GM12878 (cell line): Measurements from ENCODE around the gene RPS5. TPM values are rescaled to one million over a fixed set of nuclear protein-coding genes. Genes with fewer than 3 reads are reported as not detected.

ENCODE experiments used
- ATAC-seq: fragments of 200-7000 bp; cut with Tn5 transposase; 3 replicates; pipeline ENCODE4 v1.9.1; 2020; ENCODE audit warnings: mild to moderate bottlenecking, moderate library complexity
- BruUV-seq: library from RNA; stranded (reverse); fragments of 400-500 nt; replicated peaks from 2 replicates; lab custom pipeline; 2021; lab: Mats Ljungman, UMichigan
- CTCF ChIA-PET: fragments of 300-600 bp; sonication (Branson Sonifier 250); formaldehyde crosslinking; extraction: SDS; loops from one replicate; lab custom pipeline; 2021; ENCODE audit warnings: inconsistent platforms; lab: Yijun Ruan, JAX
- POLR2A ChIA-PET: fragments of 350-600 bp; formaldehyde crosslinking; extraction: SDS; loops from one replicate; lab custom pipeline; 2021; ENCODE audit warnings: inconsistent platforms; lab: Charles Lee
- RAD21 ChIA-PET: fragments of 300-600 bp; sonication (Branson Sonifier 250); formaldehyde crosslinking; loops from one replicate; lab custom pipeline; 2023; ENCODE audit warnings: antibody characterized with exemption; ENCODE audit not compliant: unreplicated experiment; lab: Charles Lee
- SMC1A ChIA-PET: fragments of 300-600 bp; sonication (Branson Sonifier 250); formaldehyde crosslinking; loops from one replicate; lab custom pipeline; 2023; ENCODE audit not compliant: unreplicated experiment, uncharacterized antibody; lab: Charles Lee
- DNase-seq: peaks from one replicate; pipeline ENCODE4 v3.0.0-alpha.2; 2011; ENCODE audit warnings: low read depth, low spot score
- FAIRE-seq: peaks from 3 replicates; lab custom pipeline; 2011; peaks lifted over from hg19 to GRCh38; lab: Jason Lieb, UNC
- H2AFZ ChIP-seq: 2 replicates; pipeline ENCODE4 v1.6.0; 2011; ENCODE audit warnings: low read depth, low read length, control low read depth; ENCODE audit not compliant: control insufficient read depth
- H3K27ac ChIP-seq: 2 replicates; pipeline ENCODE4 v1.5.1; 2011; ENCODE audit warnings: control low read depth; ENCODE audit not compliant: control insufficient read depth, insufficient read depth
- H3K27me3 ChIP-seq, 2 experiments: replicated peaks in 1 of 2; 2 replicates each; pipeline versions ENCODE4 v1.6.0 to v1.6.1; 2011; ENCODE audit warnings: low read length in 1 of 2; ENCODE audit not compliant: control insufficient read depth in 2 of 2, insufficient read depth in 2 of 2
- H3K36me3 ChIP-seq, 2 experiments: 2 replicates each; pipeline ENCODE4 v1.5.1; 2011; ENCODE audit warnings: low read length in 1 of 2; ENCODE audit not compliant: control insufficient read depth in 2 of 2, insufficient read depth in 2 of 2
- H3K4me1 ChIP-seq: 2 replicates; pipeline ENCODE4 v1.6.1; 2011; ENCODE audit warnings: mild to moderate bottlenecking, low read length, moderate library complexity, mixed read lengths; ENCODE audit not compliant: control insufficient read depth, insufficient read depth
- H3K4me2 ChIP-seq: 2 replicates; pipeline ENCODE4 v1.6.0; 2011; ENCODE audit warnings: control low read depth; ENCODE audit not compliant: control insufficient read depth, insufficient read depth
- H3K4me3 ChIP-seq: fragments of 200-600 bp; sonication (generic); 2 replicates; pipeline ENCODE4 v1.5.1; 2016
- H3K79me2 ChIP-seq: 2 replicates; pipeline ENCODE4 v1.6.0; 2011; ENCODE audit warnings: low read length; ENCODE audit not compliant: control insufficient read depth, insufficient read depth
- H3K9ac ChIP-seq: 2 replicates; pipeline ENCODE4 v1.8.0; 2011; ENCODE audit warnings: low read length, control low read depth, mixed read lengths; ENCODE audit not compliant: control insufficient read depth, insufficient read depth
- H3K9me3 ChIP-seq: replicated peaks from 3 replicates; pipeline ENCODE4 v1.5.1; 2011; ENCODE audit warnings: mild to moderate bottlenecking, low read length; ENCODE audit not compliant: control insufficient read depth, insufficient read depth
- H4K20me1 ChIP-seq: 2 replicates; pipeline ENCODE4 v1.6.0; 2011; ENCODE audit not compliant: control insufficient read depth, insufficient read depth
- BCL11A ChIP-seq: IDR thresholded peaks from 2 replicates; pipeline ENCODE4 v1.6.1; 2011; ENCODE audit warnings: low read depth, low read length
- BCLAF1 ChIP-seq: fragments of 450-650 bp; IDR thresholded peaks from 2 replicates; pipeline ENCODE4 v1.6.1; 2017; ENCODE audit warnings: antibody characterized with exemption, mild to moderate bottlenecking, moderate library complexity
- BMI1 ChIP-seq: fragments of 450-650 bp; IDR thresholded peaks from 2 replicates; pipeline ENCODE4 v1.6.1; 2016; ENCODE audit warnings: mild to moderate bottlenecking, moderate library complexity, borderline replicate concordance
- EZH2 ChIP-seq: IDR thresholded peaks from 2 replicates; pipeline ENCODE4 v1.6.1; 2012; ENCODE audit warnings: low read depth, mild to moderate bottlenecking, control low read depth, inconsistent platforms, low read length, borderline replicate concordance; ENCODE audit not compliant: control insufficient read depth
- HCFC1 ChIP-seq: fragments of 150-350 bp; IDR thresholded peaks from 2 replicates; pipeline ENCODE4 v1.6.1; 2014; ENCODE audit warnings: low read length
- KDM1A ChIP-seq: fragments of 200-600 bp; sonication (generic); IDR thresholded peaks from 2 replicates; pipeline ENCODE4 v1.6.1; 2016; ENCODE audit warnings: borderline replicate concordance
- NBN ChIP-seq: fragments of 450-650 bp; IDR thresholded peaks from 2 replicates; pipeline ENCODE4 v1.6.1; 2016
- NFYB ChIP-seq: IDR thresholded peaks from 2 replicates; pipeline ENCODE4 v1.6.1; 2011; ENCODE audit warnings: low read depth, mild to moderate bottlenecking, low read length, improper control_type of control experiment, moderate library complexity; ENCODE audit not compliant: insufficient read depth
- PAX5 ChIP-seq: IDR thresholded peaks from 2 replicates; pipeline ENCODE4 v1.6.1; 2011; ENCODE audit warnings: low read depth, low read length, borderline replicate concordance
- PBX3 ChIP-seq: IDR thresholded peaks from 2 replicates; pipeline ENCODE4 v1.6.1; 2011; ENCODE audit warnings: mild to moderate bottlenecking, low read depth, low read length, moderate library complexity; ENCODE audit not compliant: insufficient replicate concordance
- PML ChIP-seq: IDR thresholded peaks from 2 replicates; pipeline ENCODE4 v1.6.1; 2012; ENCODE audit warnings: low read length, inconsistent platforms
- RAD21 ChIP-seq: IDR thresholded peaks from 2 replicates; pipeline ENCODE4 v1.6.1; 2011; ENCODE audit warnings: mild to moderate bottlenecking, low read depth, low read length, moderate library complexity; ENCODE audit not compliant: insufficient read depth
- RELA ChIP-seq: fragments of 450-650 bp; IDR thresholded peaks from 2 replicates; pipeline ENCODE4 v1.8.0; 2014; ENCODE audit warnings: borderline replicate concordance; ENCODE audit not compliant: partially characterized antibody
- WGBS: methylation state at CpG from one replicate; pipeline ENCODE4 v1.1.6; 2016; ENCODE audit warnings: low lambda C conversion rate; ENCODE audit not compliant: insufficient replicate concordance, insufficient coverage; ENCODE audit errors: missing lambda C conversion rate; 5-methylcytosine and 5-hydroxymethylcytosine counted together
- in situ Hi-C: fragments of 300-500 bp; cut with MboI; formaldehyde crosslinking; loops from 9 replicates; pipeline ENCODE4 v1.14.3; 2018; ENCODE audit warnings: mixed read lengths
- intact Hi-C: fragments of 100-400 bp; cut with micrococcal nuclease; formaldehyde crosslinking; loops from one replicate; pipeline ENCODE4 v1.14.2; 2022; ENCODE audit not compliant: unreplicated experiment
- polyA plus RNA-seq, 11 experiments: library from polyadenylated mRNA; depleted of rRNA in 4 of 11; unstranded in 6 of 11; stranded (reverse) in 5 of 11; fragments of >200 nt; fragmentation: Nextera tagmentation in 4 of 11; fragmentation: Illumina TruSeq in 1 of 11; extraction: Ambion mirVana in 4 of 11; extraction: Trizol in 1 of 11; gene quantifications; 1 replicate in 1 of 11; 2 replicates in 10 of 11; pipeline versions ENCODE4 v1.2.1 to v1.2.3, GENCODE V29; 2011 to 2016; ENCODE audit warnings: inconsistent platforms in 2 of 11, missing spikeins in 2 of 11, low read depth in 1 of 11
- total RNA-seq, 4 experiments: library from RNA; depleted of rRNA in 3 of 4; stranded (reverse); fragments of >200 nt in 3 of 4; fragmentation: Illumina TruSeq in 1 of 4; extraction: Trizol in 1 of 4; gene quantifications; 2 replicates each; pipeline versions ENCODE4 v1.2.1 to v1.2.3, GENCODE V29; 2013 to 2021

The RPS5 gene
- total and polyA plus RNA-seq, 10 of the 15 experiments (the other 5 are each of a cell fraction or from before 2014, with no cell fraction given) = 1,284 to 3,652 (median 1,922) TPM

- no peak for TF ChIP-seq BCLAF1
- no peak for TF ChIP-seq RAD21
- TF ChIP-seq, all 136 proteins: peak for 3
These were observed 5.4 kb upstream of the RPS5 start (continued) for GRCh38 chr19:58381460-58382212.

- no TSS peak for BruUV-seq
- 96% methylated on average over 6 of the region's 6 CpGs for WGBS
- RAD21 ChIA-PET = interaction anchor here (2.1 kb wide), 1 partner anchor 20 kb away, joined by 11 read pairs; the partner anchor contains the start of gene ZNF497
- ATAC-seq (no peak), FAIRE-seq (no peak), DNase-seq (no peak)
- Histone ChIP-seq H3K27ac (no peak overlapping the region), H4K20me1 (no peaks in the 10 kb centered on the region), H3K27me3 (no peaks in the 10 kb centered on the region), H3K36me3 (no peaks in the 10 kb centered on the region; a peak in 1 of 4 replicates), H3K4me3 (no peak overlapping the region), H3K4me1 (peaks cover 24% of the 10 kb centered on the region), H3K9ac (no peak overlapping the region; the same call in 1 of the 2 replicates), H3K79me2 (peaks cover 24% of the 10 kb centered on the region), H3K4me2 (no peak overlapping the region), H2AFZ (no peak overlapping the region), H3K9me3 (no peaks in the 10 kb centered on the region)
- intact Hi-C loops (no loop called here), in situ Hi-C loops (no loop called here)
- CTCF ChIA-PET = interaction anchor here (0.6 kb wide), 1 partner anchor 79 kb away, joined by 3 read pairs; no protein-coding TSS in a partner anchor
- POLR2A ChIA-PET = interaction anchor here (0.6 to 2.1 kb wide), 3 partner anchors 8 to 105 kb away, joined by 3 to 13 read pairs (median 3); partner anchors contain the start of gene ZNF497
- SMC1A ChIA-PET = no interaction called here
- TF ChIP-seq EZH2 = no peak
- TF ChIP-seq HCFC1 = no peak
- no peak for TF ChIP-seq KDM1A
- TF ChIP-seq RELA = no peak
- no peak for TF ChIP-seq BMI1
- TF ChIP-seq PML = no peak
- TF ChIP-seq NFYB = no peak
- no peak for TF ChIP-seq BCL11A
- TF ChIP-seq PAX5 = no peak
- TF ChIP-seq NBN = no peak
- TF ChIP-seq PBX3 = no peak
These were observed 4.0 kb upstream of the RPS5 start for GRCh38 chr19:58382997-58383603.
